Activated CD8-positive, alpha-beta memory T cell treated with anti-CD3 and anti-CD28 coated beads, Interleukin-2, amount 50 U/mL, for 1 hour (primary cell): Measurements from ENCODE around the gene MPDU1.

Experiments used
- DNase-seq: peaks from one replicate; pipeline ENCODE4 v3.0.0-alpha.2; 2020; ENCODE audit errors: extremely low read depth

The MPDU1 gene

GRCh38 chr17:7583253-7584109 is at the start of gene MPDU1:
Gene MPDU1, plus strand, starts transcription at chr17:7583852. Its CDS starts 11 bp downstream, at chr17:7583863.
- DNase-seq = peak; percentile 82

- no peak for DNase-seq
These were observed 45.6 kb upstream of the MPDU1 start for GRCh38 chr17:7538050-7538449.

GRCh38 chr17:7538891-7539545 is 44.6 kb upstream of the MPDU1 start:
- no peak for DNase-seq

GRCh38 chr17:7541074-7541621 is 42.5 kb upstream of the MPDU1 start:
- no peak for DNase-seq

GRCh38 chr17:7544911-7545310 is 38.7 kb upstream of the MPDU1 start:
- no peak for DNase-seq

GRCh38 chr17:7548585-7549400 is 34.9 kb upstream of the MPDU1 start, which contains the start of gene TNFSF12:
Gene TNFSF12, plus strand, starts transcription at chr17:7549058. Its CDS starts 96 bp downstream, at chr17:7549154.
- DNase-seq = no peak

GRCh38 chr17:7549401-7550055 is 34.1 kb upstream of the MPDU1 start:
- no peak for DNase-seq

- DNase-seq = no peak
These were observed 33.3 kb upstream of the MPDU1 start for GRCh38 chr17:7550344-7550743.

GRCh38 chr17:7551396-7551795 is 32.3 kb upstream of the MPDU1 start:
- DNase-seq = no peak

- no peak for DNase-seq
These were observed 31.0 kb upstream of the MPDU1 start for GRCh38 chr17:7552621-7553051.

- DNase-seq = no peak
These were observed 30.3 kb upstream of the MPDU1 start for GRCh38 chr17:7553356-7553755.

- no peak for DNase-seq
These were observed 28.2 kb upstream of the MPDU1 start for GRCh38 chr17:7555320-7555948.

- no peak for DNase-seq
These were observed 27.0 kb upstream of the MPDU1 start for GRCh38 chr17:7556627-7557026.

- no peak for DNase-seq
These were observed 26.4 kb upstream of the MPDU1 start for GRCh38 chr17:7557147-7557764.

- no peak for DNase-seq
These were observed 25.7 kb upstream of the MPDU1 start for GRCh38 chr17:7557775-7558543.

GRCh38 chr17:7558544-7559319 is 24.9 kb upstream of the MPDU1 start, which contains the start of gene TNFSF13:
Gene TNFSF13, plus strand, starts transcription at chr17:7558750. Its CDS starts 290 bp downstream, at chr17:7559040.
- no peak for DNase-seq

GRCh38 chr17:7559320-7560171 is 24.1 kb upstream of the MPDU1 start:
- no peak for DNase-seq
